ENCODE data around the gene APBB2. TPM values are rescaled to one million over a fixed set of nuclear protein-coding genes. Genes with fewer than 3 reads are reported as not detected.

The APBB2 gene
- total and polyA plus RNA-seq, 8 donors: 42.5 to 94.8 (median 53.8) TPM

GRCh38 chr4:40934676-40935075, 279.7 kb downstream of the APBB2 start:
- H3K27me3 ChIP-seq: no peaks in the 10 kb centered on the region
- H3K4me1 ChIP-seq: no peaks in the 10 kb centered on the region
- DNase-seq: no peak
- peaks cover 0 to 17% of the 10 kb centered on the region in 2 donors for H3K36me3 ChIP-seq
- TF ChIP-seq CTCF (IDR thresholded peaks at IDR 0.05): no peak
- H3K9me3 ChIP-seq: no peaks in the 10 kb centered on the region
- no peak for ATAC-seq
- no peak overlapping the region for H3K4me3 ChIP-seq
- intact Hi-C loops (cut with DNase I): no loop called here
- H3K27ac ChIP-seq: no peak overlapping the region

GRCh38 chr4:40933272-40934053, 280.9 kb downstream of the APBB2 start:
- DNase-seq: no peak

GRCh38 chr4:40931841-40932240, 282.5 kb downstream of the APBB2 start:
- intact Hi-C loops (cut with DNase I): no loop called here
- TF ChIP-seq CTCF (IDR thresholded peaks at IDR 0.05): no peak
- Histone ChIP-seq H3K36me3 (peaks cover 0 to 17% of the 10 kb centered on the region in 2 donors), H3K27me3 (no peaks in the 10 kb centered on the region), H3K27ac (no peak overlapping the region), H3K4me1 (peaks cover 0 to 3% of the 10 kb centered on the region in 2 donors), H3K9me3 (no peaks in the 10 kb centered on the region), H3K4me3 (no peak overlapping the region)
- DNase-seq: no peak
- ATAC-seq: no peak

More at GRCh38 chr4:40933272-40934053, 280.9 kb downstream of the APBB2 start:
- intact Hi-C loops (cut with DNase I): no loop called here
- H3K27ac ChIP-seq: no peak overlapping the region
- H3K4me1 ChIP-seq: no peaks in the 10 kb centered on the region
- no peak for TF ChIP-seq CTCF (IDR thresholded peaks at IDR 0.05)
- no peak for ATAC-seq
- H3K4me3 ChIP-seq: no peak overlapping the region
- peaks cover 0 to 17% of the 10 kb centered on the region in 2 donors for H3K36me3 ChIP-seq
- H3K27me3 ChIP-seq: no peaks in the 10 kb centered on the region
- no peaks in the 10 kb centered on the region for H3K9me3 ChIP-seq

GRCh38 chr4:40931238-40931637, 283.1 kb downstream of the APBB2 start:
- DNase-seq (no peak), ATAC-seq (no peak)
- Histone ChIP-seq H3K9me3 (no peaks in the 10 kb centered on the region), H3K27ac (no peak overlapping the region), H3K36me3 (peaks cover 0 to 17% of the 10 kb centered on the region in 2 donors), H3K4me1 (peaks cover 0 to 3% of the 10 kb centered on the region in 2 donors), H3K4me3 (no peak overlapping the region), H3K27me3 (no peaks in the 10 kb centered on the region)
- TF ChIP-seq CTCF (IDR thresholded peaks at IDR 0.05): no peak
- intact Hi-C loops (cut with DNase I): no loop called here

GRCh38 chr4:40927074-40927473, 287.3 kb downstream of the APBB2 start:
- intact Hi-C loops (cut with DNase I): loop anchor here in 1 of 2 donors (5.0 kb wide), 1 partner anchor 285 kb away; the partner anchor contains the start of gene APBB2
- no peak for ATAC-seq
- no peak for TF ChIP-seq CTCF (IDR thresholded peaks at IDR 0.05)

More at GRCh38 chr4:40927074-40927473, 287.3 kb downstream of the APBB2 start:
- Histone ChIP-seq H3K4me3 (no peak overlapping the region), H3K27me3 (no peaks in the 10 kb centered on the region), H3K9me3 (no peaks in the 10 kb centered on the region), H3K36me3 (peaks cover 0 to 1% of the 10 kb centered on the region in 2 donors), H3K4me1 (peaks cover 0 to 13% of the 10 kb centered on the region in 2 donors), H3K27ac (no peak overlapping the region)
- DNase-seq: no peak
